ENCODE results near the gene FHAD1.

DNA sequence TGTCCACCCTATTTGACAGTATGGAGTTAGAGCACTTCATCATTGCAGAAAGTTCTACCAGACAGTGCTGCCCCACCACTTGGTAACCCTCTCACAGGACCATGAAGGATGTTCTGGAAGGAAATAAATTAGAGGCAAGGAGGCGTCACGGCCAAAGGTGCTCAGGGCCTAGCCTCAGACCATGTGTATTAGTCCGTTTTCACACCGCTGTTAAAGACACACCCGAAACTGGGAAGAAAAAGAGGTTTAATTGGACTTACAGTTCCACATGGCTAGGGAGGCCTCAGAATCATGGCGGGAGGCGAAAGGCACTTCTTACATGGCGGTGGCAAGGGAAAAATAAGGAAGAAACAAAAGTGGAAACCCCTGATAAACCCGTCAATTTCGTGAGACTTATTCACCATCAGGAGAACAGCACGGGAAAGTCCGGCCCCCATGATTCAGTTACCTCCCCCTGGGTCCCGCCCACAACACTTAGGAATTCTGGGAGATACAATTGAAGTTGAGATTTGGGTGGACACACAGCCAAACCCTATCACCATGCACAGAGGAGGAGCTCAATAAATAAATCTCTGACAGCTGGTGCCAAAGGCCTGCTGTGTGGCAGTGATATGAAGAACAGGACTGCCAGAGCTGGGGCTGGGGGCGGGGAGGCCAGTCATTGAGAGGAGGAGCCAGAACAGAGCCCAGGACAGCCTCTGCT is 75.8 kb downstream of the FHAD1 start:
- TF ChIP-seq, protein P1, sequence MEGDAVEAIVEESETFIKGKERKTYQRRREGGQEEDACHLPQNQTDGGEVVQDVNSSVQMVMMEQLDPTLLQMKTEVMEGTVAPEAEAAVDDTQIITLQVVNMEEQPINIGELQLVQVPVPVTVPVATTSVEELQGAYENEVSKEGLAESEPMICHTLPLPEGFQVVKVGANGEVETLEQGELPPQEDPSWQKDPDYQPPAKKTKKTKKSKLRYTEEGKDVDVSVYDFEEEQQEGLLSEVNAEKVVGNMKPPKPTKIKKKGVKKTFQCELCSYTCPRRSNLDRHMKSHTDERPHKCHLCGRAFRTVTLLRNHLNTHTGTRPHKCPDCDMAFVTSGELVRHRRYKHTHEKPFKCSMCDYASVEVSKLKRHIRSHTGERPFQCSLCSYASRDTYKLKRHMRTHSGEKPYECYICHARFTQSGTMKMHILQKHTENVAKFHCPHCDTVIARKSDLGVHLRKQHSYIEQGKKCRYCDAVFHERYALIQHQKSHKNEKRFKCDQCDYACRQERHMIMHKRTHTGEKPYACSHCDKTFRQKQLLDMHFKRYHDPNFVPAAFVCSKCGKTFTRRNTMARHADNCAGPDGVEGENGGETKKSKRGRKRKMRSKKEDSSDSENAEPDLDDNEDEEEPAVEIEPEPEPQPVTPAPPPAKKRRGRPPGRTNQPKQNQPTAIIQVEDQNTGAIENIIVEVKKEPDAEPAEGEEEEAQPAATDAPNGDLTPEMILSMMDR (IDR thresholded peaks at IDR 0.05 in 4 of 5, conservative IDR thresholded peaks at IDR 0.05 in 1 of 5): no peak
- no peak for TF ChIP-seq POLR2A (IDR thresholded peaks at IDR 0.05)
